MM.1S (cell line): Measurements from ENCODE around the gene ARHGAP23.

Experiments
- DNase-seq: peaks from one replicate; pipeline ENCODE4 v3.0.0-alpha.2; 2015
- H2AFZ ChIP-seq: fragments of 300-600 bp; sonication (generic); 2 replicates; pipeline ENCODE4 v1.6.0; 2016; ENCODE audit warnings: antibody characterized with exemption, low read length
- H3F3A ChIP-seq: fragments of 300-600 bp; sonication (generic); 2 replicates; pipeline ENCODE4 v1.6.1; 2016; ENCODE audit warnings: mild to moderate bottlenecking, antibody characterized with exemption, low read length, moderate library complexity, mixed read lengths; ENCODE audit not compliant: insufficient read depth
- H3K27ac ChIP-seq: fragments of 300-600 bp; sonication (generic); 2 replicates; pipeline ENCODE4 v1.5.1; 2016; ENCODE audit warnings: mild to moderate bottlenecking, low read length
- H3K27me3 ChIP-seq: fragments of 300-600 bp; sonication (generic); replicated peaks from 2 replicates; pipeline ENCODE4 v1.6.0; 2016; ENCODE audit warnings: low read length; ENCODE audit not compliant: insufficient read depth
- H3K36me3 ChIP-seq: fragments of 300-600 bp; sonication (generic); replicated peaks from 2 replicates; pipeline ENCODE4 v1.6.1; 2016; ENCODE audit warnings: mild to moderate bottlenecking, low read length, mixed read lengths; ENCODE audit not compliant: insufficient read depth
- H3K4me1 ChIP-seq: fragments of 300-600 bp; sonication (generic); 2 replicates; pipeline ENCODE4 v1.6.1; 2016; ENCODE audit warnings: low read length, mixed read lengths
- H3K4me2 ChIP-seq: fragments of 300-600 bp; sonication (generic); 2 replicates; pipeline ENCODE4 v1.6.0; 2016; ENCODE audit warnings: low read depth, low read length
- H3K4me3 ChIP-seq: fragments of 300-600 bp; sonication (generic); 2 replicates; pipeline ENCODE4 v1.5.1; 2016; ENCODE audit warnings: low read length, mixed read lengths
- H3K79me2 ChIP-seq: fragments of 300-600 bp; sonication (generic); 2 replicates; pipeline ENCODE4 v1.6.1; 2016; ENCODE audit warnings: mixed run types, low read length, mixed read lengths
- H3K9ac ChIP-seq: fragments of 300-600 bp; sonication (generic); 2 replicates; pipeline ENCODE4 v1.6.1; 2016; ENCODE audit warnings: low read length, mixed read lengths
- H3K9me2 ChIP-seq: fragments of 300-600 bp; sonication (generic); replicated peaks from 2 replicates; pipeline ENCODE4 v1.6.1; 2016; ENCODE audit warnings: mild to moderate bottlenecking, low read length, mixed read lengths; ENCODE audit not compliant: insufficient read depth
- H3K9me3 ChIP-seq: fragments of 300-600 bp; sonication (generic); replicated peaks from 2 replicates; pipeline ENCODE4 v1.6.1; 2016; ENCODE audit warnings: mild to moderate bottlenecking, low read length, mixed read lengths; ENCODE audit not compliant: insufficient read depth
- H4K20me1 ChIP-seq: fragments of 300-600 bp; sonication (generic); 2 replicates; pipeline ENCODE4 v1.6.1; 2016; ENCODE audit warnings: mild to moderate bottlenecking, low read length, moderate library complexity, mixed read lengths; ENCODE audit not compliant: insufficient read depth
- EZH2 ChIP-seq: fragments of 300-600 bp; sonication (generic); optimal IDR thresholded peaks from 2 replicates; pipeline ENCODE3; 2017; ENCODE audit warnings: low read depth, mild to moderate bottlenecking, antibody characterized with exemption, low read length, mixed read lengths
- EZH2phosphoT487 ChIP-seq: fragments of 300-600 bp; sonication (generic); IDR thresholded peaks from 2 replicates; pipeline ENCODE4 v1.6.1; 2018; ENCODE audit warnings: antibody characterized with exemption, low read length
- TF ChIP-seq, protein P1 (sequence below): fragments of 300-600 bp; sonication (generic); IDR thresholded peaks from 2 replicates; pipeline ENCODE4 v1.5.1; 2016; ENCODE audit warnings: antibody characterized with exemption, low read length, mixed read lengths

Gene ARHGAP23

DNA sequence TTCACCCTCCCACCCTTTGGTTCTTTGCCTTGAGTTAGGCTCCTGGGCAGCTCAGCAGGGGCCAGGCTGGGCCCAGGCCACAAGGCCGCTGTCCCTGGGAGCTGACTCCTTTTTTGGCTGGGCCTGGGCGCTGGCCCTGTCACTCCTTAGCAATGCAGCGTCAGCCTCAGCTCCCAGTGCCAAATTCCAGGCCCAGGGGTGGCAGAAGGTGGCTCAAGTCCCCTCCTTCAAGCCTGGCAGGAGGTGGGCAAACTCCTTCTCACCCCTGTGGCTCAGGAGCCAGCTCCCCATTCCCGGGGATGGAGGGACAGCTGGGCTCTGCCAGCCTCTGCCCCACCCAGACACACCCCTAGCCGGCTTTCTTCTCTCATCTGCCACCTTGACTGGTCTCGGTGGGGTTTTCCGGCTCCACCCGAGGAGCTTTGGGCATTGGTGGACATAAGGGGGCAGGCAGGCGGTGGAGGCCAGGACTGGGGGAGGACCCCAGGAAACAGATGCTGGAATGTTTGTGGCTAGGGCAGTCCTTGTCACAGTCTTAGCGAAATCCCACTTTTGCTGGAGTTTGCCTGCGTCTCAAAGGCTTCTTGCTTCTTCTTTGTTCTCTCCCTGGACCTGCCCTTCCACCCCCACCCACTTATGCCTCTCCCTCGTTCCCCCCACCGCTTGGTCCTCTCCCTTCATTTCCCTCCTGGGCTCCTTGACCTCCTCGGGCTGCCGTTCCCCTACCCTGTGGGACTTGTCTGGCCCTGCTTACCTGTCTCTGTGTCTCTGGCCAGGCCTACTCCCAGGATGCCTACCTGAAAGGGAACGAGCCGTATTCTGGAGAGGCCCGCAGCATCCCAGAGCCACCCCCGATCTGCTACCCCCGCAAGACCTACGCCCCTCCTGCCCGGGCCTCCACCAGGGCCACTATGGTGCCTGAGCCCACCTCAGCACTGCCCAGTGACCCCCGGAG is 37.4 kb downstream of the ARHGAP23 start:
- H4K20me1 ChIP-seq: no peaks in the 10 kb centered on the region
- H3K79me2 ChIP-seq: no peaks in the 10 kb centered on the region
- no peak overlapping the region for H3K4me3 ChIP-seq
- no peak overlapping the region for H3K27ac ChIP-seq
- H3K4me2 ChIP-seq: no peak overlapping the region
- no peak overlapping the region for H2AFZ ChIP-seq
- no peaks in the 10 kb centered on the region for H3K9me3 ChIP-seq
- H3K9ac ChIP-seq: no peak overlapping the region
- TF ChIP-seq, protein P1, sequence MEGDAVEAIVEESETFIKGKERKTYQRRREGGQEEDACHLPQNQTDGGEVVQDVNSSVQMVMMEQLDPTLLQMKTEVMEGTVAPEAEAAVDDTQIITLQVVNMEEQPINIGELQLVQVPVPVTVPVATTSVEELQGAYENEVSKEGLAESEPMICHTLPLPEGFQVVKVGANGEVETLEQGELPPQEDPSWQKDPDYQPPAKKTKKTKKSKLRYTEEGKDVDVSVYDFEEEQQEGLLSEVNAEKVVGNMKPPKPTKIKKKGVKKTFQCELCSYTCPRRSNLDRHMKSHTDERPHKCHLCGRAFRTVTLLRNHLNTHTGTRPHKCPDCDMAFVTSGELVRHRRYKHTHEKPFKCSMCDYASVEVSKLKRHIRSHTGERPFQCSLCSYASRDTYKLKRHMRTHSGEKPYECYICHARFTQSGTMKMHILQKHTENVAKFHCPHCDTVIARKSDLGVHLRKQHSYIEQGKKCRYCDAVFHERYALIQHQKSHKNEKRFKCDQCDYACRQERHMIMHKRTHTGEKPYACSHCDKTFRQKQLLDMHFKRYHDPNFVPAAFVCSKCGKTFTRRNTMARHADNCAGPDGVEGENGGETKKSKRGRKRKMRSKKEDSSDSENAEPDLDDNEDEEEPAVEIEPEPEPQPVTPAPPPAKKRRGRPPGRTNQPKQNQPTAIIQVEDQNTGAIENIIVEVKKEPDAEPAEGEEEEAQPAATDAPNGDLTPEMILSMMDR: no peak
- no peaks in the 10 kb centered on the region for H3F3A ChIP-seq
- H3K36me3 ChIP-seq: no peaks in the 10 kb centered on the region
- no peaks in the 10 kb centered on the region for H3K4me1 ChIP-seq
- no peak for DNase-seq
- no peaks in the 10 kb centered on the region for H3K27me3 ChIP-seq
- no peaks in the 10 kb centered on the region for H3K9me2 ChIP-seq

DNA sequence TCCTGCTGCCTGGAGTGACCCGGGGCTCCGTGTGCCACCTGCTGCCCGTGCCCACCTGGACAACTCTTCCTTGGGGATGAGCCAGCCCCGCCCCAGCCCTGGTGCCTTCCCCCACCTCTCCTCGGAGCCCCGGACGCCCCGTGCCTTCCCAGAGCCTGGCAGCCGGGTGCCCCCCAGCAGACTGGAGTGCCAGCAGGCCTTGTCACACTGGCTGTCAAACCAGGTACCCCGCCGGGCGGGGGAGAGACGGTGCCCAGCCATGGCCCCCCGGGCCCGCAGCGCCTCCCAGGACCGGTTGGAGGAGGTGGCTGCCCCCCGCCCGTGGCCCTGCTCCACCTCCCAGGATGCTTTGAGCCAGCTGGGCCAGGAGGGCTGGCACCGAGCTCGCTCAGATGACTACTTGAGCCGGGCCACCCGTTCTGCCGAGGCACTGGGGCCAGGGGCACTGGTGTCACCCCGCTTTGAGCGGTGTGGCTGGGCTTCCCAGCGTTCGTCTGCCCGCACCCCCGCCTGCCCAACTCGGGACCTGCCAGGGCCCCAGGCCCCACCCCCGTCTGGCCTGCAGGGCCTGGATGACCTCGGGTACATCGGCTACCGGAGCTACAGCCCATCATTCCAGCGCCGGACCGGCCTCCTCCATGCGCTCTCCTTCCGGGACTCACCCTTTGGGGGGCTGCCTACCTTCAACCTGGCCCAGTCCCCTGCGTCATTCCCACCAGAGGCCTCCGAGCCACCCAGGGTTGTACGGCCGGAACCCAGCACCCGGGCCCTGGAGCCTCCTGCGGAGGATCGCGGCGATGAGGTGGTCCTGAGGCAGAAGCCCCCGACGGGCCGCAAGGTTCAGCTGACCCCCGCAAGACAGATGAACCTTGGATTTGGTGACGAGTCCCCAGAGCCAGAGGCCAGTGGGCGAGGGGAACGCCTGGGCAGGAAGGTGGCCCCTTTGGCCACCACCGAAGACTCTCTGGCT is 38.4 kb downstream of the ARHGAP23 start:
- TF ChIP-seq EZH2phosphoT487: no peak
- TF ChIP-seq EZH2: no peak
- TF ChIP-seq, protein P1: no peak
- H3K27ac ChIP-seq: no peak overlapping the region
- no peak overlapping the region for H3K4me3 ChIP-seq
- no peaks in the 10 kb centered on the region for H3K9me3 ChIP-seq
- H3K4me1 ChIP-seq: no peaks in the 10 kb centered on the region
- no peaks in the 10 kb centered on the region for H3K36me3 ChIP-seq
- H3F3A ChIP-seq: no peaks in the 10 kb centered on the region
- no peaks in the 10 kb centered on the region for H3K79me2 ChIP-seq
- no peak overlapping the region for H2AFZ ChIP-seq
- H3K9me2 ChIP-seq: no peaks in the 10 kb centered on the region
- H3K4me2 ChIP-seq: no peak overlapping the region
- no peak for DNase-seq
- H3K27me3 ChIP-seq: no peaks in the 10 kb centered on the region
- H4K20me1 ChIP-seq: no peaks in the 10 kb centered on the region
- H3K9ac ChIP-seq: no peak overlapping the region

DNA sequence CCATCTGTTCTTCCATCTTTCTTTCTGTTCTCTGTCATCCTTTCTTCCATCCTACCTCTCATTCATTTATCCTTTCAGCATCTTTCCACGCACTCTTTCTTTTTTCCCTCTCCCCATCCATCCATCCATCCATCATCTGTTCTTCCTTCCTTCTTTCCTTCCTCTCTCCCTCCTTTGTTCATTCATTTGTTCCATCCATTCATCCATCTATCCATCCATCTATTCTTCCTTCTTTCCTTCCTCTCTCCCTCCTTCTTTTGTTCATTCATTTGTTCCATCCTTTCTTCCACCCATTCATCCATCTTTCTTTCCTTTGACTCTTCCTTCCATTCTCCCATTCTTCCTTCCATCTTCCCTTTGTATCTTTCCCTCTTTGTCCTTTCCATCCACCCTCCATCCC is 39.2 kb downstream of the ARHGAP23 start:
- H2AFZ ChIP-seq: no peak overlapping the region
- no peaks in the 10 kb centered on the region for H3K9me3 ChIP-seq
- H3K4me1 ChIP-seq: no peaks in the 10 kb centered on the region
- H3K36me3 ChIP-seq: no peaks in the 10 kb centered on the region
- H3K27ac ChIP-seq: no peak overlapping the region
- TF ChIP-seq, protein P1: no peak
- no peak for TF ChIP-seq EZH2phosphoT487
- no peak for TF ChIP-seq EZH2
- no peaks in the 10 kb centered on the region for H3K79me2 ChIP-seq
- H4K20me1 ChIP-seq: no peaks in the 10 kb centered on the region
- no peaks in the 10 kb centered on the region for H3K9me2 ChIP-seq
- no peak overlapping the region for H3K4me3 ChIP-seq
- no peak for DNase-seq
- H3F3A ChIP-seq: no peaks in the 10 kb centered on the region
- no peak overlapping the region for H3K4me2 ChIP-seq
- H3K27me3 ChIP-seq: no peaks in the 10 kb centered on the region
- no peak overlapping the region for H3K9ac ChIP-seq
